H1 (cell line): ENCODE data around the gene CPSF7. TPM values are rescaled to one million over a fixed set of nuclear protein-coding genes. Genes with fewer than 3 reads are reported as not detected.

Experiments used
- ASH2L ChIP-seq: fragments of 200-600, 300-600 bp; sonication (generic); IDR thresholded peaks from one replicate; pipeline ENCODE4 v1.7.1; 2017; ENCODE audit warnings: low read length
- EZH2 ChIP-seq: fragments of 200-600 bp; sonication (generic); IDR thresholded peaks from 2 replicates; pipeline ENCODE4 v1.7.1; 2012; ENCODE audit warnings: low read depth, mild to moderate bottlenecking, moderate library complexity, low read length, inconsistent platforms; ENCODE audit not compliant: severe bottlenecking
- NRF1 ChIP-seq: IDR thresholded peaks from 2 replicates; pipeline ENCODE4 v1.6.1; 2011; ENCODE audit warnings: mild to moderate bottlenecking, low read depth, low read length, improper control_type of control experiment
- PHF8 ChIP-seq: fragments of 200-600 bp; sonication (generic); conservative IDR thresholded peaks from 2 replicates; pipeline ENCODE4 v1.7.1; 2012; ENCODE audit warnings: low read depth, mild to moderate bottlenecking, inconsistent platforms, low read length, moderate library complexity
- POLR2AphosphoS5 ChIP-seq: IDR thresholded peaks from 2 replicates; pipeline ENCODE4 v1.6.1; 2011; ENCODE audit warnings: low read depth, low read length
- RAD21 ChIP-seq, 2 experiments: IDR thresholded peaks in 1 of 2; conservative IDR thresholded peaks in 1 of 2; 2 replicates each; pipeline ENCODE4 v1.6.1; 2011; ENCODE audit warnings: low read depth in 2 of 2, low read length in 2 of 2, improper control_type of control experiment in 1 of 2, inconsistent platforms in 1 of 2, mild to moderate bottlenecking in 1 of 2, moderate library complexity in 1 of 2
- TBP ChIP-seq: IDR thresholded peaks from 2 replicates; pipeline ENCODE4 v1.6.1; 2011; ENCODE audit warnings: low read depth, low read length, improper control_type of control experiment
- YY1 ChIP-seq: IDR thresholded peaks from 2 replicates; pipeline ENCODE4 v1.6.1; 2011; ENCODE audit warnings: low read depth, mild to moderate bottlenecking, low read length
- polyA plus RNA-seq, 7 experiments: library from polyadenylated mRNA; depleted of rRNA in 3 of 7; stranded (reverse) in 5 of 7; unstranded in 2 of 7; fragments of >200 nt in 5 of 7; fragments of 200-250 nt in 2 of 7; gene quantifications; 1 replicate in 5 of 7; 2 replicates in 1 of 7; 4 replicates in 1 of 7; pipeline versions ENCODE4 v1.2.1 to v1.2.3, GENCODE V29; 2011 to 2013; ENCODE audit warnings: missing spikeins in 2 of 7, mixed read lengths in 2 of 7
- total RNA-seq: library from RNA; stranded (reverse); fragmentation: NEBNext Ultra II Directional; extraction: Animal tissue kit (Norgen Biotek cat#: 25700); gene quantifications from 2 replicates; pipeline ENCODE4 v1.2.1, GENCODE V29; 2021

The CPSF7 gene
- total and polyA plus RNA-seq, 2 of the 8 experiments (the other 6 are each of a cell fraction or from before 2014, with no cell fraction given), result 95.9 to 122 TPM

GRCh38 chr11:61452825-61453224, 23.1 kb upstream of the CPSF7 start (continued):
- TF ChIP-seq RAD21 (IDR thresholded peaks at IDR 0.05 in 1 of 2, conservative IDR thresholded peaks at IDR 0.05 in 1 of 2; ENCODE audit: low read depth in 2 of 2, low read length in 2 of 2) (no peak), PHF8 (no peak), NRF1 (no peak), POLR2AphosphoS5 (no peak), EZH2 (no peak), ASH2L (no peak), TBP (no peak), YY1 (no peak)
